GM19239 (cell line): ENCODE measurements around the gene GAPT.

Source experiments
- DNase-seq: peaks from one replicate; pipeline ENCODE4 v3.0.0; 2011; ENCODE audit warnings: low spot score; ENCODE audit not compliant: insufficient read length
- FAIRE-seq: peaks from 2 replicates; lab custom pipeline; 2011; peaks lifted over from hg19 to GRCh38; lab: Jason Lieb, UNC

The GAPT gene

DNA sequence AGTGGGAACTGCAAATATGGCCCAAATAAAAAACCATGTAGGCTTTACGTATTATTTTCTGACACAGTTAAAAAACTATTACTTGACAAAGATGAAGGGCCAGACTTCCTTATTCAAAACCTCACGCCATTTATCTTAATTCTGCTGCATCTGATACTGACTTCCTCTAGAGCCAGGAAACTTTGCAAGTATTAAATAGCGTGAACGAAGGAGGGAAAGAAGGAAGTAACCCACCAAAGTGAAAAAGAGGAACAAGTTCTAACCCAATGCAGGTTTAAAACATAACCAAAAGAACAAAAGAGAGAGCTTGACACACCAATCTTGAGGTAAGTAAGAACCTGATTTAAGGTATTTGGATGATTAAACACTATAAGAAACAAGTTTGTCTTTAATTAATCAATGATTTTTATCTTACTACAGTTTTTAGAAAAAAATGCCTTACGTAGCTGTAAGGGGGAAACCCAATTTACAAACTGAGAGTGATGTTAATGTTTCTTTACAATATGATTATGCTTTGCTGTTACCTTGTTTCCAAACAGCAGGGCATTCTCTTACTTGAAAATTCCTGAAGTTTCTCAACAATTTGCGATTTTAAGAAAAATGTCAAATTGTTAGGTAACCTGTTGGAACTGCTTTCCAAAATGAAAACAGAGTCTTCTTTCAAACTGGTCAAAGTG lies at the start of gene GAPT:
Gene GAPT (plus strand): TSS at position 220 of the 677 bp plus-strand sequence. CDS start 3,102 bp downstream, outside the sequence.
- peak; percentile 17 for DNase-seq
- peak; percentile 97 for FAIRE-seq

GRCh38 chr5:58444805-58445204 lies 46.4 kb upstream of the GAPT start:
- FAIRE-seq (no peak), DNase-seq (no peak)

DNA sequence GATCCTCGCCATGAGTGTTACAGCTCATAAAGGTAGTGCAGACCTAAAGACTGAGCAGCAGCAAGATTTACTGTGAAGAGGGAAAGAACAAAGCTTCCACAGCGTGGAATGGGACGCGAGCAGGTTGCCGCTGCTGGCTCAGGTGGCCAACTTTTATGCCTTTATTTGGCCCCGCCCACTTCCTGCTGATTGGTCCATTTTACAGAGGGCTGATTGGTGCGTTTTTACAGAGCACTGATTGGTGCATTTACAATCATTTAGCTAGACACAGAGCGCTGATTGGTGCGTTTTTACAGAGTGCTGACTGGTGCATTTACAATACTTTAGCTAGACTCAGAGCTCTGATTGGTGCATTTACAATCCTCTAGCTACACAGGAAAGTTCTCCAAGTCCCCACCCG lies 45.2 kb upstream of the GAPT start:
- DNase-seq (no peak), FAIRE-seq (no peak)

- FAIRE-seq (no peak), DNase-seq (no peak)
Observed at GRCh38 chr5:58447226-58447625, 44.0 kb upstream of the GAPT start.

- no peak for FAIRE-seq
- no peak for DNase-seq
Observed at GRCh38 chr5:58450018-58450417, 41.2 kb upstream of the GAPT start.

DNA sequence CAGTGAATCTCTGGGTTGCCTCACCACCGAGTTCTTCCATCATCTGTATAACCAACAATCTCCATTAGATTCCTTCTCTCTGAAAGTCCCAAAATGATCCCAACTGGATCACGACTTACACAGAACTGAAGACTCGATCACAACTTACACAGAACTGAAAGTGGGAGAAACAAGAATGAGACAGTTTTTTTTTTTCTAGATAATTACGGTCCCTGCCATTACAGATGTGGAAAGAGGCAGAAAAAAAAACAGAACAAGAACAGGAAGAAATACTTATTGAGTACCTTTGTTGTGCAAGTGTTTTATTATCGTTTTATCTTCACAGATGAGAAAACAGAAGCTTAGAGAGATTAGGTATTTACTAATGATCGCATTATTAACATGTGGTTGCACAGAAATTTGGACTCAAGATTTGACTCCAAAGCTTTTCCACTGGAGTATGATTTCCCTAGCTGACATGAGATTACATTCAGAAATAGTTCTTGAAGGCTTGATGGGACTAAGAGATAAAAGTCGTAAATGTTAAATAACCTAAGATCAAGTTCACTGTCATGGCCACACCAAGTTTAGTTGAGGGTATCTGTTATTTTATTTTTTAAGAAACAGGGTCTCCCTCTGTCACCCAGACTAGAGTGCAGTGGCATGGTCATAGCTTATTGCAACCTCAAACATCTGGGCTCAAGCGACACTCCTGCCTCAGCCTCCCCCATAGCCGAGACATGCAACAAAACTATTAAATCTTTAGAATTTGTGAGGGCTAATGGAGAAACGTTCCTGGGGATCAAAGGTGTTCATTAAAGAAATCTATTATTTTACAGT lies 40.2 kb upstream of the GAPT start:
- DNase-seq (no peak), FAIRE-seq (no peak)

- FAIRE-seq (no peak), DNase-seq (no peak)
Observed at GRCh38 chr5:58451732-58452565, 39.3 kb upstream of the GAPT start.

DNA sequence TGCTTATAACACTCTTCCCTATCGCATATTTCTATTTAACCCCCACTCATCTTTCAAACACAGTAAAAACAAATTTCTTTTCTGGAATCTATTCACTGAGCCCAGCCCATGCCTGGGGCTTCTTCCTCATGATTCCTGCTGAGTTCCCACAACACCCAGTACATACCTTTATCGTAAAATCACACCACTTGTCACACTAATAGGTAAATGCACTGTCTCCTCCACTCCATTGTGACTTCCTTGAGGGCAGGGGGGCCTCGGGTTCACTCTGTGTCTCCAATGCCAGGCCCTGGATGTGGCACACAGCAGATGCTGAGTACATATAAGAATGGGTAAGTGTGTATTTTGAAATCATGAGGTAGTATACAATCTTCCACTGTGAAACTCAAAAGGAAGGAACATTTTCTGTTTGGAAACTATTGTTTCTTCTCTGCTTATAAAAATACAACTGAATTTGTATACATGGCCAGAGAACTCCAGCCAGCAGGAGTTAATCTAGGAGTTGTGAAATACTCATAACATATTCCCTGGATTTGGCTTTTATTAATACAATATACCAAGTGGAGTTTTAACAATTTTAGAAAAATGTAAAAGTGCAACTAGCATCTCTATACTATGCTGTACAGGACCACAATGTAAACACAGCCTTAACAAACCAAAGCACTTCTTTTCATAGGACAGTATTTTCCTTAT lies 38.5 kb upstream of the GAPT start:
- FAIRE-seq (no peak), DNase-seq (no peak)

- FAIRE-seq, result no peak
Observed at GRCh38 chr5:58453306-58453705, 37.9 kb upstream of the GAPT start.

GRCh38 chr5:58454025-58454424 lies 37.2 kb upstream of the GAPT start:
- FAIRE-seq (no peak), DNase-seq (no peak)

More at GRCh38 chr5:58453306-58453705, 37.9 kb upstream of the GAPT start:
- no peak for DNase-seq

DNA sequence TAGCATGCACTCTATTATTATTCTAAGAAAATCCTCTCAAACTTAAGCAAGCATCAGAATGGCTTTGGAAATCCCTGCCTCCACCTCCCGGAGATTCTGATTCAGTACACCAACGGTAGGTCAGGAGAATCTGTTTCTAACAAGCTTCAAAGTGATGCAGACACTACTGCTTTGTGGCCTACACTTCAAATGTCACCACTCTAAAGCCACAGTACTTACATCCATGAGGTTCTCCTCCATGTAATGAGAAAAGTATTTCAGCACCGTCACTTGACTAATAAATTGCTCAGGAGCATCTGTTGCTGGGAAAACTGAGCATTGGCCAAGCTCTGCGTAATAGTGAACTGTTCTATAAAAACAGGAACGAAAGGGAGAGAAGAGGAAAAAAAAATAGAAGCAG lies 36.2 kb upstream of the GAPT start:
- DNase-seq, result no peak

DNA sequence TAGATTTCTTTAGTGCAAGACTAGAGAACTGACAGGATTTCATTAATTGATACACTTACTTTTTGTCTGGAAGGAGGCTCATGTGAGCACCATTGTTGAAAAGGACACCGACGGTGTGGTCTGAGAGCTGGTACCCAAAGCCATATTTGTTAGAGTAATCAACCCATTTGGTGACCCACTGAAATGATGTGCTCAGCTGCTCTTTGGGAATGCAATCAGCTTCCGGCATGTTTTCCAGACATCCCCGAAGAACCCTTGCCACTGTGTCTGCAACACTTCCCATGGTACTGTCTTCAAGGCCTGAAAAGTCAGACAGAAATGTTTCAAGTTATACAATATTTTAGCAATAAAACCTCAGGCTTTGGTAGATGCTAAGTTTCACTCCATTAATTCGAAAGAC lies 35.8 kb upstream of the GAPT start:
- FAIRE-seq (no peak), DNase-seq (no peak)

More for the DNA sequence above, 36.2 kb upstream of the GAPT start:
- no peak for FAIRE-seq

DNA sequence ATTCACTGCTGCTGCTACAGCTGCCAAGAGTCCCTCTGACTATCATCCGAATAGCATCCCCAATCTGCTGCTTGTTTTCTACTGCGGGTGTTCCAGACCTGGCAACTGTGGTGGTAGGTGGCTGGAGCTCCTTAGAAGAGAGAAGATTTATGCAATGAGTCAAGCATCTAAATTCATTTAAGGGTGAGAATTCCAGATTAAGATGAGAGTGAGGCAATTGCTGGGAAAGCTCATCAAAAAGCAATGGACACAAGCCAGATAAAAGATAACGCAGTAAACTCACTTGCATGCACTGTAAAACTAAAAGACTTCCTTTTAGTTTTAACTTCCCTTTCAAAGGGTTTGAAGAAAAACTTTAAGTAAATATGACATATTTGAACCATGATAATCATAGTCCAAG lies 35.2 kb upstream of the GAPT start:
- DNase-seq, result no peak
- FAIRE-seq, result no peak

DNA sequence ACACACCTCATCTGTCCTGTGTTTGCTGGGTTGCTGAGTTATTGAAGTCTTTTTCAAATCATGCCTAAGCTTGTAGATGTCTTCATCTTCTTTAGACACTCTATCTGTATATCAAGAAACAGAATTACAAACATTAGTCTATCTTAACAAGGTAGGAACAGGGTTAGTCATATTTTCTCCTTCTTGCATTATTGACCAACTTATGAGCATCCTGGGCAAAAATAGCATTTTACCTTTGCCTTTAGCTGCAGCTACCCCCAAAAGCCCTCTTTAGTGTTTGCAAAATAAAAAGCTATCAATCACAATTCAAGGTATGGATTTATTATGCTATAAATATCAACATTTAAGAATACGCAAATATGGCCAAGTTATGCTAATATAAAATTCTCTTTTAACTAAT lies 34.7 kb upstream of the GAPT start:
- no peak for FAIRE-seq
- DNase-seq, result no peak

GRCh38 chr5:58457050-58457449 lies 34.2 kb upstream of the GAPT start:
- no peak for DNase-seq
- FAIRE-seq, result no peak

DNA sequence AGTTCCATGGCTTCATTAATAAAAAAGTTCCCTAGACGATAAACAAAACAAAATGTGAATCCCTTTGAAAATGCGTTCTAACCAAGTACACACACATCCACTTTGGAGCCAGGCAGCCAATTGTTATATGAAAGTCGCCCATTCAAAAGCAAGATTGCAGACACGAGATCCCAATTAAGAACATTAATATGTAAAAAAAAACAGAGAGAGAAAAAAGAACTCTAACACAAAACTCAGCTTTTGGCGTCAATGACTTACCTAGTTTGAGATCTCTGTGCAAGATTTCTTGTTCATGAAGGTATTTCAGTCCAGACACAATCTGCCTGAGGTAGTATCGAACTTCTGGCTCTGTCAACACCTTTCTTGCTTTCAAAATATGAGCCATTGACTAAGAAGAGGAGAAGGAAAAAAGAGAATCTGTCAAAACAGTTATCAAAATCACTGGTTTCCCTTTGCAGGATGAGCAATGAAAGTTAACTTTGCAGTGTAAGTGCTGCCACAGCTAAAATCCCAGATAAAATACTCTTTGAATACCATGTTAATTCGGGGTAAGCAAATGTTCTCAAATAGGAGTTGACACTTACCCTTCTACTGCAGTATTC lies 33.0 kb upstream of the GAPT start:
- no peak for DNase-seq
- no peak for FAIRE-seq

DNA sequence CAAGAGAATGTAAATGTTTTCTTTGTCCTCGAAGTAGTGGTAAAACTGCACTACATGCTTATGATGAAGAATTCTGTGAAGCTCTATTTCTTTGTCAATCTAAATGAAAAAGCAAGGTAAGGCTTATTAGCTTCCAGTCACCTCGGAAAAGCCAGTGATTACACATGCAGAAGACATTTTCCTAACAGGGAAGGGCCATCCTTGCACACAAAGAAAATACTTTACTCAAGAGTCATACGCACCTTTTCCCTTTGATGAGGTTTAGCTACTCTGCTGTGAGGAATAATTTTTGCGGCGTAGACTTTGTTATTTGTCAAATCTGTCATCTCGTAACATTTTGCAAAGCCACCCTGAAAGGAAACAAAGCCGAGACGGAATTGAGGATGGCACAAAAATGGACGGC lies 32.5 kb upstream of the GAPT start:
- DNase-seq (no peak), FAIRE-seq (no peak)

DNA sequence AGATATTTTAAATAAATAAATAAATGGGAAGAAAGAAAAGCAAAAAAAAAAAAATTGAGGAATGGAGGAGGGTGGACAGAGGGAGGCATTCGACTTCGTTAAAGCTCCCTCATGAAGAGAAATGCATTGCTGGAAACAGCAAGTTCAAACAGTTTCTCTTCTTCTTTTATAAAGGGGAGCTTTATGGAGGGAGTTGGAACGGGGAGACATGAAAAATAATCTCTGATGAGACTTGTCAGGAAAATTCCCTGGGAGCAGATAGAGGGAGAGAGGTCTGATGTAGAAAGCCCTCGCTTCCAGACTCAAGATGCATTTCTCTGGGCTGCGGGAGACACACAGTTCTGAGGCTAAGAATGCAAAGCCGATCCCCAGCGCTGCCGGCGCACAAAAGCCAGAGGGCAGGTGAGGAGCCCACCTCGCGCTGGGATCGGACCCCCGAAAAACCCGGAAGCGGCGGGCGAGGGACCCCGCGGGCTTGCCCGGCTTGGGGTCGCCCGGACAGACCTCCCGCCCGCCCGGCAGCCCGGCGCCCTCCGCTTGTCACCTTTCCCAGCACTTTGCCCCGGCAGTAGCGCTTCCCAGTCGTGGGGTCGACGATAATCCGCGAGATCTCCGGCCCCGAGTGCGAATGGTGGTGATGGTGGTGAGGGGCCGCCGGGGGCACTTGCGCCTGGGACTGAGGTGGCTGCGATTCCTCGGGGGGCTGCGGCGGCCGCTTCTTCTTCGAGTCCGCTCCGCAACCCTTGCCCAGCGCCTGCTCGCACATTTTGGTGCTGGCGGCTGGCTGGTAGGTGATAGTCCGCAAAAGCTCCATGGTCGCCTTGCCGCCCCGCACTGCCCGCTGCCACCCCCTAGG lies 31.9 kb upstream of the GAPT start:
- no peak for DNase-seq
- no peak for FAIRE-seq
